Neutrophil (primary cell): Measurements from ENCODE around the gene MCOLN1.
A peak's percentile ranks its signal among the peaks of the same experiment; 100 is the strongest.

ENCODE experiments used
- H3K27ac ChIP-seq: fragments of 200-600 bp; sonication (generic); 2 replicates; pipeline ENCODE4 v1.5.1; 2016; ENCODE audit warnings: mild to moderate bottlenecking, moderate library complexity
- H3K27me3 ChIP-seq: fragments of 200-600 bp; sonication (generic); 2 replicates; pipeline ENCODE4 v1.6.0; 2016; ENCODE audit warnings: mild to moderate bottlenecking
- H3K36me3 ChIP-seq: fragments of 200-600 bp; sonication (generic); 2 replicates; pipeline ENCODE4 v1.5.1; 2017
- H3K4me1 ChIP-seq, 2 experiments: fragments of 200-600 bp in 1 of 2; sonication (generic) in 1 of 2; 1 replicate in 1 of 2; 2 replicates in 1 of 2; pipeline versions ENCODE4 v1.5.1 to v1.6.1; 2013 to 2016; ENCODE audit warnings: low read depth in 1 of 2, low read length in 1 of 2, mild to moderate bottlenecking in 1 of 2, moderate library complexity in 1 of 2; ENCODE audit not compliant: control insufficient read depth in 1 of 2, insufficient read depth in 1 of 2
- H3K4me3 ChIP-seq, 2 experiments: fragments of 200-600 bp in 1 of 2; sonication (generic) in 1 of 2; 1 replicate in 1 of 2; 2 replicates in 1 of 2; pipeline ENCODE4 v1.5.1; 2013 to 2016; ENCODE audit warnings: low read depth in 1 of 2, low read length in 1 of 2, mild to moderate bottlenecking in 1 of 2, moderate library complexity in 1 of 2
- H3K9me3 ChIP-seq: fragments of 200-600 bp; sonication (generic); 2 replicates; pipeline ENCODE4 v1.5.1; 2016
- TF ChIP-seq, protein P1 (sequence below): fragments of 200-600 bp; sonication (generic); IDR thresholded peaks from 2 replicates; pipeline ENCODE4 v1.5.1; 2016; ENCODE audit warnings: antibody characterized with exemption

MCOLN1 gene

GRCh38 chr19:7539827-7540425 lies 17.5 kb downstream of the MCOLN1 start:
- Histone ChIP-seq H3K9me3 (no peaks in the 10 kb centered on the region), H3K36me3 (peaks cover 57% of the 10 kb centered on the region), H3K27me3 (peaks cover under 1% of the 10 kb centered on the region), H3K4me1 (peaks cover 42 to 47% of the 10 kb centered on the region in 2 experiments), H3K4me3 (no peak overlapping the region), H3K27ac (no peak overlapping the region)
- TF ChIP-seq, protein P1, sequence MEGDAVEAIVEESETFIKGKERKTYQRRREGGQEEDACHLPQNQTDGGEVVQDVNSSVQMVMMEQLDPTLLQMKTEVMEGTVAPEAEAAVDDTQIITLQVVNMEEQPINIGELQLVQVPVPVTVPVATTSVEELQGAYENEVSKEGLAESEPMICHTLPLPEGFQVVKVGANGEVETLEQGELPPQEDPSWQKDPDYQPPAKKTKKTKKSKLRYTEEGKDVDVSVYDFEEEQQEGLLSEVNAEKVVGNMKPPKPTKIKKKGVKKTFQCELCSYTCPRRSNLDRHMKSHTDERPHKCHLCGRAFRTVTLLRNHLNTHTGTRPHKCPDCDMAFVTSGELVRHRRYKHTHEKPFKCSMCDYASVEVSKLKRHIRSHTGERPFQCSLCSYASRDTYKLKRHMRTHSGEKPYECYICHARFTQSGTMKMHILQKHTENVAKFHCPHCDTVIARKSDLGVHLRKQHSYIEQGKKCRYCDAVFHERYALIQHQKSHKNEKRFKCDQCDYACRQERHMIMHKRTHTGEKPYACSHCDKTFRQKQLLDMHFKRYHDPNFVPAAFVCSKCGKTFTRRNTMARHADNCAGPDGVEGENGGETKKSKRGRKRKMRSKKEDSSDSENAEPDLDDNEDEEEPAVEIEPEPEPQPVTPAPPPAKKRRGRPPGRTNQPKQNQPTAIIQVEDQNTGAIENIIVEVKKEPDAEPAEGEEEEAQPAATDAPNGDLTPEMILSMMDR: no peak

DNA sequence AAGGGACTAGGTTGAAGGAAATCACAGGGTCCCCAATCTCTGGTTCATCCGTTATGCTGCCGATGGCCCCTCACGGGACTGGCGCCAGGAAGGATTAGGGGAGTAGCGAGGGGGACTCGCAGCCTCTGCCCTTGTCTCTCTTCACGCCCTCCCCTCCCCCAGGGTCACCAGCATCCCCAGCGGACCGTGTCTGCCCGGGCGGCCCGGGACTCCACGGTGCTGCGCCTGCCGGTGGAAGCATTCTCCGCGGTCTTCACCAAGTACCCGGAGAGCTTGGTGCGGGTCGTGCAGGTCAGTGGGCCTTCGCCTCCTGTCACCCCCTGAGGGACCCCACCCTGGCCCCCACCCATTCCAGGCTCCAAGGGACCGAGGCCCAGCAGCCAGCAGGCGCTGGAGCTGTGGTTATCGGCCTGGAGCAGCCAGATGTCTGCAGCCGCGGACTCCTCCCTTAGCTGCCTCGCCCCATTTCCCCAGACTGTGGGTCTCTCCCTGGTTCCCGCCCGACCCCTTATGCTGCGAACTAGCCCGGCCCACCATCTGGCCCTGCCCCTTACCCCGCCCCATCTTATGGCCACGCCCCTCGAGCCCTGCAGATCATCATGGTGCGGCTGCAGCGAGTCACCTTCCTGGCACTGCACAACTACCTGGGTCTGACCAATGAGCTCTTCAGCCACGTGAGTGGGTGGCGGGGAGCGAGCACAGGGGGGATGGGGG lies 18.5 kb downstream of the MCOLN1 start:
- TF ChIP-seq, protein P1: no peak
- H3K27ac ChIP-seq: no peak overlapping the region
- H3K4me1 ChIP-seq: peaks cover 43 to 49% of the 10 kb centered on the region in 2 experiments
- no peaks in the 10 kb centered on the region for H3K27me3 ChIP-seq
- no peak overlapping the region for H3K4me3 ChIP-seq
- no peaks in the 10 kb centered on the region for H3K9me3 ChIP-seq
- peaks cover 57% of the 10 kb centered on the region for H3K36me3 ChIP-seq

GRCh38 chr19:7541475-7541824 lies 19.0 kb downstream of the MCOLN1 start:
- no peaks in the 10 kb centered on the region for H3K27me3 ChIP-seq
- TF ChIP-seq, protein P1: no peak
- peaks cover 57% of the 10 kb centered on the region for H3K36me3 ChIP-seq
- H3K9me3 ChIP-seq: no peaks in the 10 kb centered on the region
- no peak overlapping the region for H3K4me3 ChIP-seq
- peaks cover 43 to 49% of the 10 kb centered on the region in 2 experiments for H3K4me1 ChIP-seq
- H3K27ac ChIP-seq: no peak overlapping the region

GRCh38 chr19:7541828-7542443 lies 19.5 kb downstream of the MCOLN1 start:
- Histone ChIP-seq H3K4me1 (peaks cover 43 to 47% of the 10 kb centered on the region in 2 experiments), H3K9me3 (no peaks in the 10 kb centered on the region), H3K4me3 (no peak overlapping the region), H3K36me3 (peaks cover 57% of the 10 kb centered on the region), H3K27me3 (no peaks in the 10 kb centered on the region), H3K27ac (no peak overlapping the region)
- TF ChIP-seq, protein P1: no peak

- peaks cover 53% of the 10 kb centered on the region for H3K36me3 ChIP-seq
- TF ChIP-seq, protein P1: no peak
Measured at GRCh38 chr19:7542556-7543348, 20.3 kb downstream of the MCOLN1 start.

More at GRCh38 chr19:7542556-7543348, 20.3 kb downstream of the MCOLN1 start:
- Histone ChIP-seq H3K27me3 (no peaks in the 10 kb centered on the region), H3K27ac (peak overlapping the region; percentile 85), H3K9me3 (no peaks in the 10 kb centered on the region), H3K4me1 (peaks cover 41 to 46% of the 10 kb centered on the region in 2 experiments), H3K4me3 (no peak overlapping the region)
